SKM-1 (cell line): ENCODE data around the gene MAML3.
"Not testable (repeated sequence)": the region's sequence is repeated elsewhere in the genome, so short reads cannot be mapped to it uniquely, and the experiment has no call there.

ENCODE experiments used
- DNase-seq: peaks from one replicate; lab custom pipeline; 2025; ENCODE audit not compliant: unreplicated experiment; lab: John Stamatoyannopoulos, UW

Gene MAML3

DNA sequence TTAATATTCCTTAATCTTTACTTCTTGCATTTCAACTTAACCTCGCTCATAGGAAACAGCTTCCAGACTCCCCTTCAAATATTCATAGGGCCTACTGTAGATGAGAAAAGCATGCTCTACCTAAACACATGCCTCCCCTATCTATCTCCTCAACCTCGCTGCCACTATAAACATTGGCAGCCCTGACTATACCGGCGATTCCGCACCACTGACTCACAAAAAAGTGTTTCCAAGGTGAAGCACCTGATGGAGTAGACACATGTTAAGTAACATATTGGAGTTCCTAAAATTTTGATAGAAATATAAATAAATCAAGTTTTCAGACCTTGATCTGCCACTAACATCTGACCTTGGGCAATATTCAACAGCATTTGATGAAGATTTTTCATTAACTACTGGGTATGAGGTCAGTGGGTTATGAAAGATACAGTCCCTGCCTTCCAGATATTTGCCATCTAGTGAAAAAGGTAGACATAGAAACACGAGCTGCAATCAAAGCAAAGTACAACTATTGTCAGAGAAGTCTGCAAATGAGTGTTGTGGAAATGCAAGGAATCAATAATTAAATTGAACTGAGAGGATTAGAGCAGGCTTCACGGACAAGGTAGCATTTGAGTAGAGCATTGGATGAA lies 184.2 kb downstream of the MAML3 start:
- no peak for DNase-seq

DNA sequence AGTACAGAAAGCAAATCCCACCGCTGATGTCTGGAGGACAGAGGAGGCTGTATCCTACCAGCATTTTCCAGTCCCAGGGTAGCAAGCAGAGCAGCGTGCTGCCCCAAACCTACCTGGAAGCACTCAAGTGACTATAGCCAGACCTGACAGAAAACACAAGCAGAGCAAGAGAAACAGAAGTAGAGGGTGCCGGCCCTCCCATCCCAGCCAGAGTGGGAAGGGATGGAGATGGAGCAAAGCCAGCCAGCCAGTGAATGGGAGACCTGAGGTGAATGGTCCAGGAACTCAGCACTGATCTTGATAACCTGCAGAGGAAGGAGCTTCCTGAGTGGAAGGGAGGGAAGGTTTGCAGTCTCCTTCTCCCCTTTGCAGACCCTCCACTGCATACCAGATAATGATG lies 185.2 kb downstream of the MAML3 start:
- no peak for DNase-seq

GRCh38 chr4:139966383-139966782 lies 187.6 kb downstream of the MAML3 start:
- no peak for DNase-seq

GRCh38 chr4:139965789-139966188 lies 188.2 kb downstream of the MAML3 start:
- no peak for DNase-seq

- DNase-seq: no peak
These were observed 190.3 kb downstream of the MAML3 start for GRCh38 chr4:139963708-139964107.

DNA sequence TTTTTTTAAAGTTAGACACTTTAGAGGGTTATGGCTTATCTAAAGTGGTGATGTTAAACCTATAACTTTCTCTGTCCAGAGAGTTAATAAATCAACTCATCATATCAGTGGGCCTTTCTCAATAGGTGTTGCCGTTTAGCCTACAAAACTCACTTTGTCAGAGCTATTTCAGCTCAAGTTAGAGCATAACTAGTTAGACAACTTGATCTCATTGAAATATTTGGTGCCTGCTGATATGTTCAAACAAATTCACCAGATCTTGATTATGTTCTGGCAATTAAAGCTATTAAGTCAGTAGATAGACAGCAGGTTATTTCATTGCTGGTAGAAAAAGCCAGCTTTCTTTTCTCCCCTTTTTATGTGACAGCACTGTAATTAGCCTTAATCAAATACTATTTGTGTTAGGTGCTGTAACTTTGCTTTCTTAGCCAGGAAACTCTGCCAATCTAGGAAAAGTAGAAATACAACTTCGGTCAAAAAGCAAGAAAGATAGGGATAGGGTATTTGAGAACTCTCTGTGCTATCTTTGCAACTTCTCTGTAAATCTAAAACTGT lies 191.8 kb downstream of the MAML3 start:
- DNase-seq: no peak

DNA sequence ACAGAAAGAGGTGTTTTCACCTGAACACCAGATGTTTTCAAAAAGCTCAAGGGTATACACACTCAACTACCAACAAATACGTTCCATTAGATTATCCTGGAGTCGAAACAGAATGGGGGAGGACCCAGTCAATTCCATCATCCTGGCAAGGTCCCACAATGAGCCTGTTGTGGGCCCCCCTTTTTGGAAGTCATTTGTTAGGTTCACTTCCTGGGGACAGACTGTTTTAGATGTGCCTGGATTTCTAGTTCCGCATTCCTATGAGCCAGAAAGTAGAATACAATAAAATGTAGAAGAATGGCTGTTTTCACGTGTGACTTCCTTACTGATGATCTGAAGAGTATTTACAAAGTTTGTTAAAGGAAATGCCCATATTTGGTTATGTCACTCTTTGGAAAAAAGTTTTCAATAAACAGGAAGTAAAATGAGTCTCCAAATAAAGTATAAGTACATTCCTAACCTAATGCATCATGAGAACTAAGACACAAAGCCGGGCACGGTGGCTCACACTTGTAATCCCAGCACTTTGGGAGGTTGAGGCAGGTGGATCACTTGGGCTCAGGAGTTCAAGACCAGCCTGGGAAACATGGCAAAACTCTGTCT lies 192.5 kb downstream of the MAML3 start:
- no peak for DNase-seq

GRCh38 chr4:139959396-139959795 lies 194.6 kb downstream of the MAML3 start:
- DNase-seq: no peak

GRCh38 chr4:139958739-139959098 lies 195.3 kb downstream of the MAML3 start:
- DNase-seq: no peak

- no peak for DNase-seq
These were observed 195.8 kb downstream of the MAML3 start for GRCh38 chr4:139957986-139958738.

GRCh38 chr4:139957065-139957464 lies 196.9 kb downstream of the MAML3 start:
- DNase-seq: no peak

GRCh38 chr4:139956507-139957017 lies 197.4 kb downstream of the MAML3 start:
- DNase-seq: no peak

DNA sequence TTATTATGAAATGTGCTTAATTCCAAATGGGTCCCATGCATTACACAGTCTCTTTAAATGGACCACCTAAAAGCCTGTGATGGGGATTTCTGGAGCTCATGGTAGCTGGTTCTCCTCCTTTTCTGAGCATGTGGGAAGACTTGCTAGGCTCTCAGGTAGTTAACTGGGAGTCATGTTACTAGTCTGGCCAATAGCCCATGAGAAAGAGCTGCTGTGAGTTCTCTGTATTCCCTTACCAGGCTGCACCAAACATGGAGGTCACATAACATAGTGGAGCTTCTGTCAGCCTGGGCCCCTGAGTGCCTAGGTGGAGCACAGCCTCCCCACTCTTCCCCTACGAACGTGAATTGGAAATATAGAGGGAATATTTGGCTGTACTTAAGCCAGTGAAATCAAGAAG lies 198.4 kb downstream of the MAML3 start:
- DNase-seq: no peak

GRCh38 chr4:139954512-139954911 lies 199.5 kb downstream of the MAML3 start:
- DNase-seq: no peak

- no peak for DNase-seq
These were observed 203.0 kb downstream of the MAML3 start for GRCh38 chr4:139951021-139951420.

- no peak for DNase-seq
These were observed 203.4 kb downstream of the MAML3 start for GRCh38 chr4:139950568-139950967.

GRCh38 chr4:139944916-139945315 lies 209.1 kb downstream of the MAML3 start:
- DNase-seq: not testable (repeated sequence)

DNA sequence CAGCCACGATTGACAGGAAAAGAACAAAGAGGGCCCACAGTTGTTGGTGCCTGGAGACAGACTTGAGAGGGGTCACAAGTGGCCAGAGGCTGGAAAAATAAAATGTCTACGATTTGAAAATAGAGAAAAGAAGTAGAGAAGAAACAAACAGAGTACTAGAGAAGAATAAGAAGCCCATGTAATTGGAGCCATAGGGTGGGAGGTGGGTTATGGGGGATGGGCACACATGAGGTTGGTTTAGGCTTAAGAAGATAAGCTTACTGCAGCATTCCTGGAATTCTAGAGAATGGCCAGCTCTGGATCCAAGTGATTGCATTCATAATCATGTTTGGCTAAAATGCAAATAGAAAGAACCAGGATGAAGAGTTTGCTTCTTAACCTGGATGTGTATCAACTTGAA lies 210.7 kb downstream of the MAML3 start:
- no peak for DNase-seq

- DNase-seq: no peak
These were observed 211.7 kb downstream of the MAML3 start for GRCh38 chr4:139942241-139942640.

GRCh38 chr4:139940600-139940999 lies 213.4 kb downstream of the MAML3 start:
- no peak for DNase-seq

GRCh38 chr4:139938414-139938813 lies 215.6 kb downstream of the MAML3 start:
- DNase-seq: no peak

DNA sequence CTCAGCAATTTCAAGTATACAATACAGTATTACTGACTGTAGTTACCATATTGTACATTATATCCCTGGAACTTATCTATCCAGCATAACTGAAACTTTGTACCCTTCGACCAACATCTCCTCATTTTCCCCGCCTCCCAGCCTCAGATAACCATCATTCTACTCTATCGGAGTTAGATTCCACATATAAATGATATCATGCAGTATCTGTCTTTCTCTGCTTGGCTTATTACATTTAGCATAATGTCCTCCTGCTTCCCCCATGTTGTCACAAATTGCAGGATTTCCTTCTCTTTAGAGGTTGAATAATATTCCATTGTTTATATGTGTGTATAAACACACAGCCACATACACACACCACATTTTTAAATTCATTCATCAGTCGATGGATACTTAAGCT lies 218.1 kb downstream of the MAML3 start:
- no peak for DNase-seq
